Calu3 (cell line): ENCODE data around the gene CETN2. TPM values are rescaled to one million over a fixed set of nuclear protein-coding genes. Genes with fewer than 3 reads are reported as not detected.

Source experiments
- BruUV-seq: library from RNA; stranded (reverse); fragments of 400-500 nt; replicated peaks from 2 replicates; lab custom pipeline; 2021; lab: Mats Ljungman, UMichigan
- CTCF ChIA-PET: fragments of 300-600 bp; sonication (Branson Sonifier 250); formaldehyde crosslinking; loops from one replicate; lab custom pipeline; 2022; ENCODE audit warnings: antibody characterized with exemption; lab: Charles Lee
- DNase-seq: peaks from one replicate; pipeline ENCODE4 v3.0.0; 2022
- H3K27ac Mint-ChIP-seq: one replicate; pipeline ENCODE4 v1.8.0; 2022; ENCODE audit warnings: mixed read lengths; ENCODE audit not compliant: unreplicated experiment
- H3K27me3 Mint-ChIP-seq: one replicate; pipeline ENCODE4 v1.8.0; 2022; ENCODE audit warnings: mixed read lengths; ENCODE audit not compliant: unreplicated experiment
- H3K36me3 Mint-ChIP-seq: one replicate; pipeline ENCODE4 v1.8.0; 2022; ENCODE audit warnings: mild to moderate bottlenecking, moderate library complexity, mixed read lengths; ENCODE audit not compliant: insufficient read depth, unreplicated experiment
- H3K4me1 Mint-ChIP-seq: one replicate; pipeline ENCODE4 v1.8.0; 2022; ENCODE audit warnings: mild to moderate bottlenecking, low read depth, mixed read lengths; ENCODE audit not compliant: unreplicated experiment
- H3K4me3 Mint-ChIP-seq: one replicate; pipeline ENCODE4 v1.8.0; 2022; ENCODE audit warnings: mild to moderate bottlenecking, low read depth, moderate library complexity, mixed read lengths; ENCODE audit not compliant: unreplicated experiment
- H3K9me3 Mint-ChIP-seq: one replicate; pipeline ENCODE4 v1.8.0; 2022; ENCODE audit warnings: low read depth, mixed read lengths; ENCODE audit not compliant: unreplicated experiment
- intact Hi-C: fragments of 100-400 bp; cut with micrococcal nuclease; formaldehyde crosslinking; loops from one replicate; pipeline ENCODE4 v1.10.0; 2022; ENCODE audit not compliant: unreplicated experiment
- total RNA-seq: library from RNA; stranded (reverse); gene quantifications from 2 replicates; pipeline ENCODE4 v1.2.3, GENCODE V29; 2022
- TF ChIP-seq, protein P1 (sequence below): fragments of 200-600 bp; IDR thresholded peaks from one replicate; pipeline ENCODE4 v1.8.0; 2022; ENCODE audit warnings: antibody characterized with exemption; ENCODE audit not compliant: unreplicated experiment

The CETN2 gene
- total RNA-seq, 1 experiment from 2014 or later: 40.2 TPM

DNA sequence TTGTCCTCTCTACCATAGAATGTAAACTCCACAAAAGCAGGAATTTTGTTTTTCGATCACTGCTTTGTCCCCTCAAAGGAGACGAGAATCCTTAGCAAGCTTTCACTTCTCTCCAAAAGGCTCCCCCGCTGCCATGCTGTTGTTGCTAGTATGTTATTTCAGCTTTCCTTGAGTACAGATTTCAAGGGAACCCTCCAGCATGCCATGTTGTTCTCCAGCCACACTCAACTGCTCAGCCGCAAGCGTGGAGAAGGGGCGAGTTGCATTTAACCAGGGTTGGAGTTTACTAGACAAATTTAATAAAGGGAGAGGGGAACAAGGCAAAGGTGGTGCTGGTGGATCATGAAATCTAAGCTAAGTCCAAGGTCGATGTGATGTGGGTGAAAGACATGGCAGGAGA is 23.4 kb upstream of the CETN2 start:
- CTCF ChIA-PET: no interaction called here
- intact Hi-C loops: no loop called here
- DNase-seq: no peak
- Mint-ChIP-seq H3K4me1 (peaks cover 12% of the 10 kb centered on the region), H3K27ac (no peak overlapping the region), H3K9me3 (no peaks in the 10 kb centered on the region), H3K27me3 (no peaks in the 10 kb centered on the region), H3K4me3 (no peak overlapping the region), H3K36me3 (peaks cover 40% of the 10 kb centered on the region)
- TF ChIP-seq, protein P1, sequence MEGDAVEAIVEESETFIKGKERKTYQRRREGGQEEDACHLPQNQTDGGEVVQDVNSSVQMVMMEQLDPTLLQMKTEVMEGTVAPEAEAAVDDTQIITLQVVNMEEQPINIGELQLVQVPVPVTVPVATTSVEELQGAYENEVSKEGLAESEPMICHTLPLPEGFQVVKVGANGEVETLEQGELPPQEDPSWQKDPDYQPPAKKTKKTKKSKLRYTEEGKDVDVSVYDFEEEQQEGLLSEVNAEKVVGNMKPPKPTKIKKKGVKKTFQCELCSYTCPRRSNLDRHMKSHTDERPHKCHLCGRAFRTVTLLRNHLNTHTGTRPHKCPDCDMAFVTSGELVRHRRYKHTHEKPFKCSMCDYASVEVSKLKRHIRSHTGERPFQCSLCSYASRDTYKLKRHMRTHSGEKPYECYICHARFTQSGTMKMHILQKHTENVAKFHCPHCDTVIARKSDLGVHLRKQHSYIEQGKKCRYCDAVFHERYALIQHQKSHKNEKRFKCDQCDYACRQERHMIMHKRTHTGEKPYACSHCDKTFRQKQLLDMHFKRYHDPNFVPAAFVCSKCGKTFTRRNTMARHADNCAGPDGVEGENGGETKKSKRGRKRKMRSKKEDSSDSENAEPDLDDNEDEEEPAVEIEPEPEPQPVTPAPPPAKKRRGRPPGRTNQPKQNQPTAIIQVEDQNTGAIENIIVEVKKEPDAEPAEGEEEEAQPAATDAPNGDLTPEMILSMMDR: no peak
- BruUV-seq: no TSS peak

DNA sequence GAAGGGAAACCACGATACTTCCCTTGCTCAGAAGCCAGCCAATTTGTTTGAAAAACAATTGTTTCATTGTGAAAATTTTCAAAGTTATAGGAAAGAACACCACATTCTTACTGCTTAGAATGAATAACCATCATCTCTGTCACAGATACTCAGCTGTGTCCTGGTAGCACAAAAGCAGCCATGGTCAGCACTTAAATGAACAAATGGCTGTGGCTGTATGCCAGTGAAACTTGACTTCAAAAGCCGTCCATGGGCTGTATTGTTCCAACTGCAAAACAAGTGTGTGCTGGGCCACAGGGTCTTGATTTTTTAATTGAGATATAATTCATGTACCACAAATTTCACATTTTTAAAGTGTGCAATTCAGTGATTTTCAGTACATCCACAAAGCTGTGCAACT is 19.9 kb upstream of the CETN2 start:
- intact Hi-C loops: no loop called here
- Mint-ChIP-seq H3K4me1 (peaks cover 12% of the 10 kb centered on the region), H3K27me3 (no peaks in the 10 kb centered on the region), H3K4me3 (no peak overlapping the region), H3K36me3 (peaks cover 38% of the 10 kb centered on the region), H3K9me3 (no peaks in the 10 kb centered on the region), H3K27ac (no peak overlapping the region)
- no TSS peak for BruUV-seq
- CTCF ChIA-PET: no interaction called here
- TF ChIP-seq, protein P1: no peak
- DNase-seq: no peak

DNA sequence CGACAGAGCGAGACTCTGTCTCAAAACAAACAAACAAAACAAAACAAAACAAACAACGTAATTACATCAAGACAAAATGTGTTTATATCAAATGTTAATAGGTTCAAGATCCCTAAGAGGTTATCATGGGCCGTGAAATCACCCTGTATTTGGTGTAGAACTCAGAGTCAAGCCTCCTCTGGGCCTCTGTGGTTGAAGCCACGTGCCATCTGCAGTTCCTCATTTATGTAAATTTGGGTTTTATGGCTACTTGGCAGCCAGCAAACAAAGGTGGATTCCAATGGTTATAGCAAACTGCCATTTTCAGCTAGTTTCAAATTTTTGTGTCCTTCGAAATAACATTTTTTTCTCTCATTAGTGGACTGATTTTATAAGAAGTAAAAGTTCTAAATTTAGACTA is 16.7 kb upstream of the CETN2 start:
- TF ChIP-seq, protein P1: no peak
- Mint-ChIP-seq H3K4me3 (no peak overlapping the region), H3K9me3 (no peaks in the 10 kb centered on the region), H3K27ac (no peak overlapping the region), H3K36me3 (peaks cover 19% of the 10 kb centered on the region), H3K4me1 (no peaks in the 10 kb centered on the region), H3K27me3 (no peaks in the 10 kb centered on the region)
- CTCF ChIA-PET: no interaction called here
- BruUV-seq: no TSS peak
- DNase-seq: no peak
- intact Hi-C loops: no loop called here

DNA sequence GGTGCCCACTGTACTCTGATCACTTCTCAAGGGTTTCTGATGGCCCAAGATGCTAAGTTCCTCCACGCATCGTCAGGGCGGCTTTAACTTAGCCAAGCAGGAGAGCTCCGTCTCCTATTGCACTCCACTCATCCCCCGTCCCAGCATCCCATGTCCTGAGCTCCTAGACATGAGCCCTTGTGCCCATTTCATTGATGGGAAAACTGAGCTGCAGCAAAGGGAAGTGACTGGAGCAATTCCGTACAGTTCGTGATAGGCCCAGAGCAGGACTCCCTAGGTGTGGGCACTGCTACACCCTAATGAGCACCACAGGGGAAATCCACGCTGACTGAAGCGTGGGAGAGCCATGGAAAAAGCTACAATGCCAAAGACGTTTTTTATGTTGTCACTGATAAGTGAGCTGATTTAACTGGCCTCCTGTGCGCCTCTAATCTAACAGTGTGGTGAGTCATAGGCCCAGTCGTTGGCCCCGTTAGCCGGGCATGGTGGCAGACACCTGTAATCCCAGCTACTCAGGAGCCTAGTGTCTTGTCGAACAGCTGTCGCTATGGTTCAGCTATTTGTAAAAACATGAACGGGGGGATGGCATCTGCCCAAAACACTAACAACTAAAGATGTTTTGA is 15.2 kb upstream of the CETN2 start:
- Mint-ChIP-seq H3K36me3 (peaks cover 9% of the 10 kb centered on the region), H3K27me3 (no peaks in the 10 kb centered on the region), H3K4me3 (no peak overlapping the region), H3K9me3 (no peaks in the 10 kb centered on the region), H3K4me1 (no peaks in the 10 kb centered on the region), H3K27ac (no peak overlapping the region)
- BruUV-seq: no TSS peak
- no peak for DNase-seq
- intact Hi-C loops: no loop called here
- TF ChIP-seq, protein P1: no peak
- CTCF ChIA-PET: no interaction called here
